Stimulated activated CD4-positive, alpha-beta T cell treated with anti-CD3 and anti-CD28 coated beads, Interleukin-12 subunit alpha, Interleukin-12 subunit beta, amount 100 ng/mL, for 24 hours (primary cell): ENCODE measurements around the gene SFMBT1.

Experiments used
- DNase-seq, 2 experiments: peaks; one replicate each; pipeline ENCODE4 v3.0.0-alpha.2; 2020; ENCODE audit warnings: low read depth in 2 of 2

The SFMBT1 gene

DNA sequence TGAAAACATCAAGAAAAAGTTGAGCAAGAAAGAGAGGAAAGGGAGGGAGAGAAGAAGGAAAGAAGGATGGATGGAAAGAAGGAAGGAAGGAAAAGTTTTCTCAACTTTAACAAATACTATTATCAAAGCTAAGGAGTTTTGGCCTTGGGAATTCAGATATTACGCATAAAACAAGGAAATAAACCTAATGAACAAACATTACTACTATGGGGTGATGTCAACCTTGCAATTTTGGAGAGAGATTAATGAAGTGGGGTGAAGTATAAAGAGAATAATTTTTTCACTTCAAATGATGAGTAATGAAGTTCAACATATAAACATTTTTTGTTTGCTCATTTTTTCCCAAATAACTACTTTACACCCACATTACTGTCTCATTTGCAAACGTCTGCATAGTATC is 55.2 kb downstream of the SFMBT1 start:
- DNase-seq = no peak

DNA sequence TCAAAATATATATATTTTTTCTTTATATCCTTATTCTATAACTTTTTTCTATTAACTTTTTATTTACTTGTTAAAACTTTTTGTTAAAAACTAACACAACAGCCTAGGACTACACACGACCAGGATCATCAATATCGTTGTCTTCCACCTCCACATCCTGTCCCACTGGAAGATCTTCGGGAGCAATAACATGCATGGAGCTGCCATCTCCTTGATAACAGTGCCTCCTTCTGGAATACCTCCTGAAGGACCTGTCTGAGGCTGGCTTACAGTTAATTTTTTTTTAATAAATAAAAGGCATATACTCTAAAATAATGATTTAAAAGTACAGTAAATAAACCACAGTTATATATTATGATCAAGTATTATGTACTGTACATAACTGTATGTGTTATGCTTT is 58.9 kb downstream of the SFMBT1 start:
- DNase-seq = no peak

DNA sequence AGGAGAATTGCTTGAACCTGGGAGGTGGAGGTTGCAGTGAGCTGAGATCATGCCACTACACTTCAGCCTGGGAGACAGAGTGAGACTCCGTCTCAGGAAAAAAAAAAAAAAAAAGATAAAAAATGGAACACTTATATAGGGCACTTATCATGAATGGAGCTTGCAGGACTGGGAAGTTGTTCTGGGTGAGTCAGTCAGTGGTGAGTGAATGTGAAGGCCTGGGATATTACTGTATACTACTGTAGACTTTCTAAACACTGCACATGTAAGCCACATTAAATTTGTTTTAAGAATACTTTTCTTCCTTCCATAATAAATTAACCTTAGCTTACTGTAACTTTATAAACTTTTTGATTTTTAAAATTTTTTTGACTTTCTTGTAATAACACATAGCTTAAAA is 59.8 kb downstream of the SFMBT1 start:
- no peak for DNase-seq

DNA sequence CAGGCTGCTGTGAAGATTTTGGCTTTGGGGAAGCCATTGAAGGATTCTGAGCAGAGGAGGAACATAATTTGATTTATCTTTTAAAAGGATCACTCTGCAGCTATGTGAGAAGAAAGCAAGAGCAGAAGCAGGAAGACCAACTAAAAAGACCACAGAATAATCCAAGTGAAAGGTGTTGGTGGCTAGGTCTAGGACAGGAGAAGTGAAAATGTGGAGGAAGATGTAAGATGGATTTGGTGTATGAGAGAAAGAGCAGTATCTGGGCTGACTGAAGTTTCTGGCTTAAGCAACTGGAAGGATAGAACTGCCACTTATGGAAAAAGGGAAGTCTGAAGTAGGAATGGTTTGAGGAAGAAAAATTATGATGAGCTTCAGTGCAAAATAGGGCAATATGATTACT is 62.0 kb downstream of the SFMBT1 start:
- DNase-seq = no peak

DNA sequence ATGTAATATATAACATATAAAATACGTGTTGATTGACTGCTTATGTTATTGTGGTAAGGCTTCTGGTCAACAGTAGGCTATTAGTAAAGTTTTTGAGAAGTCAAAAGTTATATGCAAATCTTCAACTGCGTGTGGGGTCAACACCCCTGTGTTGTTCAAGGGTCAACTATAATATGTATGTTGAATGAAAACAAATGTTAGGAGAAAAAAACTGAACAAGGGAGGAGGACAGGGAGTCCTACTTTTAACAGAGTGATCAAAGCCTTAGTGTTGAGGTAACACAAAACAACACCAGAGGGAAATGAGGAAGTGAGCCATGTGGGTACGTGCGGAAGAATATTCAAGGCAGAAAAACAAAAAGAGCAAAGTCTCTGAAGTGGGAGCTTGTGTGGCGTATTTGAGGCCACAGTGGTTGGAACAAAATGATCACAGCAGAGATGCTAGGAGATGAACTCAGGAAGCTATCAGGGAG is 62.5 kb downstream of the SFMBT1 start:
- peak; percentile 32 to 51 for DNase-seq

DNA sequence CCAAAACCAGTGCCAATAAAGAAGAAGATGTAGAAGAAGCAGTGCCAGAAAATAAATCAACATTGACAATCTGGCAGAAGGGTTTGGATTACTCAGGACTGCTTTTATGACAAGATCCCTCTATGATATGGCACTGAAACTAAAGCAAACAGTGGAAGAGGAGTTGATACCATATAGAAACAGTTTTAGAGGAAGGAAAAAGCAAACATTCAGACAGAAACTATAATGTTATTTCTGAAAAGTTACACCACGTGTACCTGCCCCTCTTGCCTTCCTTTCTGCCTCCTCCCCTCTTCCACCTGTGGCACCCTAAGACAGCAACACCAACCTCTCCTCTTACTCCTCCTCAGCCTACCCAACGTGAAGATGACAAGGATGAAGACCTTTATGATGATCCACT is 63.0 kb downstream of the SFMBT1 start:
- DNase-seq = no peak

DNA sequence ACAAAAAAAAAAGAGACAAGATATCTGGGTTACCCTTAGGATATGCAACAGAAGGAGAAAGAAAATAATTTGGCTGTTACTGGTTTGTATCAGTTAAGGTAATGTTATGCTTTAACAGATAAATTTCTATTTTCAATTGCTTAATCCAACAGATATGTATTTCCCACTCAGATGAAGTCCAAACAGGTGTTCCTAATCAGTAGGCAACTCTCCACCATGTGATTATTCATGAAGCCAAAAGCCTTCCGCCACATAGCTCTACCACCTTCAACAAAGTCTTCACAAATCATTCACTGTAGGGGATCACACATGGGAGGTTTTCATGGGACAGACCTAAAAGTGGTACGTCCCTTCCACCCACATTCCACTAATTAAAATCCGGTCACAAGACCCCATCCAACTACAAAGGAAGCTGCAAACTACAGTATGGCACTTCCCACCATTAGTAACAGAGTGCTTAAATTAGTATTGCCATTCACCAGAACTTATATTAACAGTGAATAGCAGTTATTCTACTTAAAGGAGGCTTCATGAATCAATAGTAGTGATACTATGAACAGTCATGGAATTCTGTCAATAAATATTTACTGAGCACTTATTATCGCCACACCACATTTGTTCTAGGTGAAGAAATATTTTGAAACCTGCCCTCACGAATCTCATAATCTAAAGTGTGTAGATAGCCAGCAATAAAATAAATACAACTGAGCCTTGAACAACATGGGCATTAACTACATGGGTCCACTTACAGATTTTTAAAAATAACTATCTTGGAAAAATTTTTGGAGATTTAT is 66.5 kb downstream of the SFMBT1 start:
- DNase-seq = no peak

DNA sequence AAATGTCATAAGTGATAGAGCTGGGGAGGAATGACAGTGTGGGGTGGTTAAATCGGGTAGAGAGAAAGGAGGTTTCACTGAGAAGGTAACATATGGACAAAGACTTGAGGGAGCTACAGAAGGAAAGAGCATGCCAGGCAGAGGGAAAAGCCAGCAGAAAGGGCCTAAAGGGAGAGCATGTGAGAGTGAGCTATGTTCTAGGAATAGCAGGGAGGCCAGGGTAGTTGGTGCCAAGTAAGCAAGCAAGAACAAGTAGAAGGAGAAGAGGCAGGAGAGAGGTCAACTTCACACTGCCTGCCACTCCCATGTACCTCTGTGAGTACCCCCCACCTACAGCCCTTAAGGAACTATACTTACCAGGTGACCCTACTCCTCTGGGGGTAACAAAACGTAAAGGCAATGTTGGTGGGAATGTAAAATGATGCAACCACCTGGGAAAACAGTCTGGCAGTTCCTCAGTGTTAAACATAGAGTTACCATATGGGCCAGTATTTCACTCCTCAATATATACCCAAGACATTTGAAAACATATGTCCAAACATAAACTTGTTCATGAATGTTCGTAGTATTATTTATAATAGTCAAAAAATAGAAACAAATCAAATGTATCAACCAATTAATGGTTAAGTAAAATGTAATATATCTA is 67.6 kb downstream of the SFMBT1 start:
- no peak for DNase-seq

DNA sequence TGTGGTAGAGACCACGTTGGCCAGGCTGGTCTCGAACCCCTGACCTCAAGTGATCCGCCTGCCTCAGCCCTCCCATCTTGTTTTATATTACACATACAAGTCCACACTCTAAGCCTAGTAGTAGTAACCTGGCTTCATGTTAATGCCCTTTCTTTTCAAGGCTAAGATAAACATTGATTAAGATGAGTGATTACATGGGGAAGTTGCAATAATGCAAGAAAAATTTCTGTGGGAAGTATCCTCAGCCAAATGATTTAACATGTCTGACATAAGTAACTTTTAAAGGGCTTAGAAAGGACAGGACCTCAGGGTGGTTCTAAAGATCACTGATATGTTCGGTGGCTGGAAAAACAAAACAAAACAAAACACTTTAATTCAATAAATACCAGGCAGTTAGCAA is 72.1 kb downstream of the SFMBT1 start:
- DNase-seq = no peak

DNA sequence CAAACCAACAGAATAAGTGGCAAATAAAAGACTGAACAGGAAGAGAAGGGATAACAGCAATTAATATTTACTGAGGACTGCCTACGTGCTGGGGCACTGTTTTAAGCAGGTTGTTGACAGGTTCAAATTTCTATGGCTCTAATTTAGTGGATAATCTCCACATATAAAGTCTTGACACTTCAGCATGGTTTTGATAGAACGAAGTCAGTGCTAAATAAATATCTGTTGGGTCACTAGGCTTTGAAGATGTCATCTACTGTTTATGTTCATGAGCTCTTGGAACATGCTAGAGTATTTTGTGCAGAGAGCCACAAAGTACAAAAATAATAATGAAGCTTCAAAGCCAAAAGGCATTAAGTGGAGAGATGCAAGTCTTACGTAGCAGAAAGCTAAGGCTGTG is 74.0 kb downstream of the SFMBT1 start:
- DNase-seq = no peak

DNA sequence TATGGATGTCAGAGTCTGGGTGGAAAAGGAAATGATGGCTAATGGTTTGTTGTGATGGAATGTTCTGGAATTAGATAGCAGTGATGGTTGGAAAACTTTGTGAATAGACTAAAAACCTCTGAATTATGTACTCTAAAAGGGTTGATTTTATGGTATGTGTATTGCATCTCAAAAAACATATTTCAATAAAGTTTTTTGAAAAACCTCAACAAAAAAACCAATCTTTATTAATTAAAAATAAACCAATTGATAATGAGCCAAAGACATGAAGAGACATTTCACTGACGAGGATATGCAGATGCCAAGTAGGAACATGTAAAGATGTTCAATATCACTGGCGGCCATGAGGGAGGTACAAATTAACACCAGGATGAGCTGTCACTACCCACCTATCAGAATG is 78.5 kb downstream of the SFMBT1 start:
- DNase-seq = no peak

DNA sequence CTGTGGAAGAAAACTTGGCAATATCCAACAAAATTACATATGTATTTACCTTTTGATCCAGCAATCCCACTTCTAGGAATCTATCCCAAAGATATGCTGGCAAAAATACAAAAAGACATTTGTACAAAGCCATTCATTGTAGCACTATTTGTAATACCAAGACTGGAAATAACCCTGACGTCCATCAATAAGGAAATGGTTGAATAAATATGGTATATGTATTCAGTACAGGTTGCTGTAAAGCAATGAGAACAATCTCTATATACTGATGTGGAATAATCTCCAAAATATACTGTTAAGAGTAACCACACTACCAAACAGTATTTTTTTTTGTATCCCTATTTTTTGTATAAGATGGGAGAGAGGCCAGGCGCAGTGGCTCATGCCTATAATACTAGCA is 83.7 kb downstream of the SFMBT1 start:
- DNase-seq = no peak

DNA sequence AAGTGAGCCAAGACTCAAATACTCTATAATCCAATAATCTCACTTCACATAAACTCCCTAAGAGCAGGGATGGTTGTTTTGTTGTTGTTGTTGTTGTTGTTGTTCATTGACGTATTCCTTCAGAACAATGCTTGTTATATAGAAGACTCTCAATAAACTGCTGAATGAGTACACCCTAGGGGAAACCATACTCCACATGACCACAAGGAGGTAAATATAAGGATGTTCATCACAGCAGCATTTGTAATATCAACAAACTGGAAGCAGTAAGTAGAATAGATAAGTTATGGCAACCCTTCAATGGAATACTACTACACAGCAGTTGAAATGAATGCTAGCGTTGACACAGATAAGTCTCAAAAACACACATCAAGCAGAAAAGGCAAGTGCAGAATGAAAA is 86.1 kb downstream of the SFMBT1 start:
- DNase-seq = no peak

DNA sequence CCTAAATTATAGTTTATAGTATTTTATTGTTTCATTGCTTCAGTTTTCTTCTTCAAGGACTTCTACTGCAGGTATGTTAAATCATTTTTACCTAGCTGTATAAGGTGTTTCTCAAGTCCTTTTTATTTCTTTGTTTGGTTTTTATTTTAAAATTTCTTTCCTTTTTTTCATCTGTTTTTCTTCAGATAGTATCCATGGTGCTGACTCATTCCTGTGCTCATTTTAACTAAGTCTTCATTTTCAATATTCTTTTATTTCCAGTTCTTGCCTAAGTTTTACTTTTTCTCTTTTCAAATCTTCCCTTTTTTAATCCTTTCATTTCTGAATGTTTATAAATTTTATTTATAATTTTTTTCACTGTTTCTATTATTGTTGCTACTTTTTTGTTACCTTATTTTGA is 106.3 kb downstream of the SFMBT1 start:
- no peak for DNase-seq

DNA sequence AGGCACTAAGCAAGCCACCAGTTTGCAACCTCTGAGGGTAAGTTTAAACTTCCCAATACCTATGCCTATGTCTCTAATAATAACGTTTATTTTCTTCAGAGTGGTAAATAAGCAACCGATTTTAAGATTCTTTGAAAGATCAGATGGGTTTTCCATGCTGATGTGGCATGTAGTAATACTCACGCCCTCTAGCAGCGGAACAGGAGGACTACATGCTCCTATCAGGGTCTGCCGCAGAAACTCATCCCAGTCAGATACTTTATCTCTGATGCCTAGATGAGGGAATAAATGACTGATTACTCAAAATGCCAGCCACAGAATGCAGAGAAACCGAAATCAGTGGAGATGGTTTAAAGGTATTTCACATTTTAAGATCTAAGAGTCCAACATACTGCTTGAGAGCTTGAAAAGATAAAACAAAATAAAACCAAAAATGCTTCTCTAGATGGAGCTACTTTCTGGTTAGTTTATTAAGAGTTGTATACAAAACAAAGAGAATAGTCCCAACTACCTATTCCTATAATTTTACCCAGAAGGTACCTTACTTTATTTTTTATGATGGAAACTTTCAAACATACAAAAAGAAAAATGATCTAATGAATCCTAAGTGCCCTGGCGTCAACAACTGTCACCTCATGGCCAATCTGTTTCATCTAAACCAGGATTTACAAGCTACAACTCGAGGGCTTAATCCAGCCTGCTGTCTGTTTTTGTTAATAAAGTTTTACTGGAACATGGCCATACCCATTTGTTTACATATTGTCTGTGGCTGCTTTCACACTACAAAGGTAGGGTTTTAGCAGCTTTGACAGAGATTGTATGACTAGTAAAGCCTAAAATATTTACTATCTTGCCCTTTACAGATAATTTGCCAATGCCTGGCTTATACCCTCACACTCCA is 111.0 kb downstream of the SFMBT1 start:
- DNase-seq = peak in 1 of 2 experiments; percentile 24

DNA sequence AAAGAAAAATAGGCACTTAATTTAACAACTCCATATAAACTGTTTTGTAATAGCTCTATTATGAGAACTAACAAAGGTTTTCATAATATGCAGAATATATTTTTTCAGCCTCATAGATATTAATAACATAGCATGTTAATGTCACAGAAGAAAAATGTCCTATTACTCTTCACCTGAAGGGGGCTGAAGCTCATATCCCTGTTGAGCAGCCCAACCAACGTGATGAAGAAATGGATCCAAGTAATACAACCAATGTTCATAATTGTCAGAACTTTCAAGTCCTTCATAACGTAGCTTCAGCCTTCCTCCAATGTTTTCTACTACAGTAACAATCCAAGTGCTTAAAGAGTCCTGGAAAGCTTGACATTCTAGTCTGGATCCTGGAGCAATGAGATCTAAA is 114.0 kb downstream of the SFMBT1 start:
- no peak for DNase-seq

DNA sequence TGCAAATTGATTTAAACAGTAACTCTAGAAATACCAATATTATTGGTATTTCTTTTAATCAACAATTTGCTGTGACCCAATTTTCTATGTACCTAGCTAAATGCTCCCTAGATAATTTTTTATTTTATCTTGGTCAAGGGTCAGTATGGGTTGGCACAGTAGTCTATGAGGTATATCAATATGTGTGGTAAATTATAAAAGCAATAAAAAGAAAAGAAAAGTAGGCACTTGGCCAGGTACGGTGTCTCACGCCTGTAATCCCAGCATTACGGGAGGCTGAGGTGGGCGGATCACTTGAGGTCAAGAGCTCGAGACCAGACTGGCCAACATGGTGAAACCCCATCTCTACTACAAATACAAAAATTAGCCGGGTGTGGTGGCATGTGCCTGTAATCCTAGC is 114.5 kb downstream of the SFMBT1 start:
- no peak for DNase-seq

DNA sequence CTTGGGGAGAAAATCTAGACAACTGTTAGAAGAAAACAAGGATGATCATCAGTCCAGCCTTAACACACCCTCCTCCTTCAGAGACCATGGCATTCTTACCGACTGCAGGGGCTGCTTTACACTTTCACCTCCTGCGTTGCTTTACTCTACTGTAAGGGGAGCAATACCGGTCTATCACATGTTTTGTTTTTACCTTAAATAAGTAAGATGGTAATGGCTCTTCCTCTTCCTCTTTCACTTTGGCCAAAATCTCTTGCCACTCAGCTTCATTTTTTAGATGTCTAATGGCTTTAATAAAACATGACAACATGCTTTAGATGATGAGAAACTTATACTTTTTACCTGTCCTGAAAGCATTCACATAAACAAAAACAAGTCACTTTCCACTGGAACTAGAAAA is 115.1 kb downstream of the SFMBT1 start:
- no peak for DNase-seq

DNA sequence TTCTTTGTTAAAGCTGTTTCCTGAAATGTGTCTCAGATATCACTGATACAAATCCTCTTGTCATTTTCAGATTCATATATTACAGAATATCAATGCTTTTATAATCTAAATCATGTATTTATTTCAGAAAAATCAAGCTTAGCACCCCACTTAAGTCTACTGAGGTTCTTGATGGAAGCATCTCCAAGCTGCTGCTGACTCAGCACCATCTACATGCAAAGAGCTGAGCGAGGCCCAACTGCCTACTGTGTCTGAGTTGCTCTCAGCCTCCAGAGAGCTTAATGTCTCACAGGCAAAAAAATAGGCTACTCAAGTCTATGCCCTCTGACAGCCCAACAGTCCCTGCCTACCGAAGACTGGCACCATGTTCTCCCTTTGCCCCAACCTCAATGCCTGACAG is 119.3 kb downstream of the SFMBT1 start:
- no peak for DNase-seq

DNA sequence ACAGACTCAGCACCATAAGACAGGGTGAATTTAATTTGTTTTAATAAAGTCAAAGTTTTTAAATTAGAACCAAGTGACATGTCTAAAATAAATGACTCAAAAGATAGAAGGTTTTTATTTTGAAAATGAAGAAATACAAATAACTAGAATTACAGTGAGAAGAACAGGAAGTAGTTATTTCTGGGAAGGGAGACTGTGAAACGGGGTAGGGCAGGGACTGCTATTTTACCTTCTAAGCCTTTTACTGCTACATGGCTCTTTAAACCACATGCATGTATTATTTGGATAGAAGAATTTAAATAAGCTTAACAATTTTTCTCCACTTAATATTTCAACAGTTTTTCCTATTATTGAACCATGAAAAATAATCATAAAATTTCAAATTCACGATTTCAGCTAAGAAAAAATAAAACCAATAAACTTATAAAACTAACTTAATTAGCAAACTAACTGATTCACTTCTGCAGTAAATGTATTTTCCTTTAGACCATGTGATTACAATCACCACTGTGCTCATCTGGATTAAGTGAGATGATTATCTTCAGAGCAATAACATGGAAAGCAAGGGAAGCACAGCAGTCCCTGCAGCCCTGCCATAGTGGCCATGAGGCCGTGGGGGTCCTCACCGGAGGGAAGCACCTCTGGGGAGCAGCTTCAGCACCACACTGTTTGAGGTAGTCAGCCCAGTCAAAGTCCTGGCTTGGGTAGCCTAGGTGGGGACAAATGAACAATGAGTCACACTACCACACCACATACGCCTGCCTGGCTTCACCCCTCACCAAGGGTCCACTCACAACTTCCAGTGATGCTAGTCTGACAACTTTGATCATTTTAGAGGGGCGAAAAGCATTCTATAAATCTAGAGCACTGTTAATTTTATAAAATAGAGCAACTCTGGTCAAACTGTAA is 120.2 kb downstream of the SFMBT1 start:
- DNase-seq = no peak

DNA sequence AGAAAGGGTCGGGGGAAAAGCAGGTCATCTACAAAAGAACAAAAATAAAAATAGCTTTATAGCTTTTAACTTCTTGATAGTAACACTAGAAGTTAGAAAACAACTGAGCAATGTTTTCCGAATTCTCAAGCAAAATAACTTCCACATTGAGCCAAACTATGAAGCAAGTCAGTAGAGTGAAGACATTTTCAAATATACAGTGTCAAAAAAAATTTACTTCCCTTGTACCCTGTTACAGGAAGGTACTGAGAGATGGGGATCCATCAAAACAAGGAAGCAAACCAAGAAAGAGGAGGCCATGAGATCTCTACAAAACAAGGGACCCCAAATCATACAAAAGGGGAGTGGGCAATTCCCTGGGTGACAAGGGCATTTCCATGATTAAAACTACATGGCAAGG is 121.9 kb downstream of the SFMBT1 start:
- DNase-seq = no peak
